COR-L47 (cell line): ENCODE results near the gene INTS4.
A peak's percentile ranks its signal among the peaks of the same experiment; 100 is the strongest.
"Not testable (repeated sequence)": the region's sequence is repeated elsewhere in the genome, so short reads cannot be mapped to it uniquely, and the experiment has no call there.

Experiments
- DNase-seq: peaks from one replicate; lab custom pipeline; 2025; lab: John Stamatoyannopoulos, UW

The INTS4 gene

DNA sequence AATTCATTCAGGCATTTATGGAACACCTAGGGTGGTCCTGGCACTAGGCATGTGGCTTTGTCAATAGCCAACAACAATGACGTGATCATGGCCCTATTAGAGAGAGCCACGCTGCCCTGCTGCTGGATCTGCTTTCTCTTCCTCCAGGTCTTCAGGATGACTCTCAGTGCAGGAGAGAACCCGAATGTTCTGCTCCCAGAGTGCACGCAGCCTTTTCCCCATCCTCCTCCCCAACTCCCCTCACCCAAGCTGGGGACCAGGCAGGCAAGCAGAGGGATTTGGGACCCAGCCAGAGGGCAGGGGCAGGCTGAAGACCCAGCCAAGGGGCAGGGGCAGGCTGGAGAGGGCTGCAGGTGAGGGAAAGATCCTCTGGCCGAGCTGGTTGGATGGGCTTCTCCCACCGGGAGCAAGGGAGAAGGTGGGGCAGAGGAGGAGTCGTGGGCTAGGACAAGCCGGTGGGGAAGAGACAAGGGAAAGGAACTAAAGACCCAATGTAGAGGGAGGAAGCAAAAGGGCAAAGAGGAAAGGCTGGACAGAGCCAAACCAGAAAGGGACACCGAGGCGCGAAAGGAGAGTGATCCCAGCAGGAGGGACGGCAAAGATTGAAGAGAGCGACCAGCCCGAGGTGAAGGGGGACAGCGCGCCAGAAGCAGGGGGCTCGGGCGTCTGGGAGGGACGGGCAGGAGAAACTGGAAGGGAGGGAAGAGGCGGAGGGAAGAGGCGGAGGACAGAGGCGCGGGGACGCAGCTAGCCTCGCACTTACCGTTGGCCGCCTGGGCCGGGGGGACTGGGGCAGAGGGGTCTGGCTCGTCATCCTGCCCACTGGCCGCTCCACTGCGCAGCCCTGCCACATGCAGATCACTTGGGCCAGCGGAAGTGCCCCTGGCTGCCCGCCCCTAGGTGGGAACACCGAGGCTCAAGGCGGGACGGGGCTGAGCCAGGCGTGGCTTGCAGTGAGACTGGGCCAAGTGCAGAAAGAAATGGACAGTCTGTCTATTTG, 28.2 kb upstream of the INTS4 start, which contains the start of gene KCTD14:
Gene KCTD14, minus strand, starts transcription at position 880 of the 1,000 bp plus-strand sequence. Its CDS starts 27 bp downstream, at position 853.
- peak; percentile 91 for DNase-seq

DNA sequence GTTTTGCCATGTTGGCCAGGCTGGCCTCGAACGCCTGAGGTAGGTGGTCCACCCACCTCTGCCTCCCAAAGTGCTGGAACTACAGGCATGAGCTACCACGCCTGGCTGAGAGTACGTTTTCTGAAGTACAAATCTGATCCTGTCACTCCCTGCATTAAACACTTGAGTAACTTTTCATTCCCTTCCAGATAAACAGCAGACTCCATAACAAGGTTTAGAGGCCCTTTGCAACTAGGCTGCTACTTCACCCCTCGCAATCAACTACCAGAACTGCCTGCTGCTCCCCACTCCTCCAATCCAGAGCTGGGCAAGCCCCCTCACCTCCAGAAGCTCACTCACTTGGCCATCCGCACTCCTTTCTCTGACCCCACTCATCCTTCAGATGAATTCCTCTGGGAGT, 27.1 kb upstream of the INTS4 start:
- DNase-seq = no peak

DNA sequence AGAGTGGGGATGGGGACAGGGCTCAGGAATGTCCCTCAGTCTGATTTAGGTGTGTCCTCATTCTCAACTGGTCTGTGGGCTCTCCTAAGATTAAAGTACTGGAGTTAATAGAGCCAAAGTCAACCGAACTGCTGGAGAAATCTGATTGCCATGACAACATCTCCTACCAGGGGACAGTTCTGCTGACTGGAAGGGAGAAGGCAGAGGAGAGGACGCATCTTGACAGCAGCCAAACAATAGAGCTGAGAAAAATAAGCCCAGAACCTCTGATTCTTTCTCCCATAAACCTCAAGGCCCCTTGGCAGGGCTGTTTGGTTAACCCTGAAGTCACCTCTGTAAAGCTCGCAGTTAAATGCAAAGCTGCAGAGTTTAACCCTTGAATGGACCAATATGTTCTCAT, 25.8 kb upstream of the INTS4 start:
- DNase-seq = no peak

DNA sequence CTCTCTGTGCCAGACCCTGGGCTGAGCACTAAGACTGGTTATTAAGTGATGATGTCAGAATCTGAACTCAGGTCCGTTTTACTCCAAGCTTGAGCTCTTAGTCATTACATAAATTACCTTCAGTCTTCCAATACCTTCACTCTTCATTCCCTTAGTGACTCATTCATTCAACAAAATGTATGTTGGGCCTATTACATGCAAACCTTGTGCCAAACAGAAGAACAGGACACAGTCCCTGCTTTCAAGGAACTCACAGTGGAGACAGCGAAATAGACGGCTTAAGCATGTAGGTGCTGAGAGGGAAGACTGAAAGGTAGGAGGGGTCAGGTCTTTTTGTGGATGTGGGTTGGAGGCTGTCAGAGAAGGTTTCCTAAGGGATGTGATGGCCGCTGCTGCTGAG, 25.3 kb upstream of the INTS4 start:
- no peak for DNase-seq

DNA sequence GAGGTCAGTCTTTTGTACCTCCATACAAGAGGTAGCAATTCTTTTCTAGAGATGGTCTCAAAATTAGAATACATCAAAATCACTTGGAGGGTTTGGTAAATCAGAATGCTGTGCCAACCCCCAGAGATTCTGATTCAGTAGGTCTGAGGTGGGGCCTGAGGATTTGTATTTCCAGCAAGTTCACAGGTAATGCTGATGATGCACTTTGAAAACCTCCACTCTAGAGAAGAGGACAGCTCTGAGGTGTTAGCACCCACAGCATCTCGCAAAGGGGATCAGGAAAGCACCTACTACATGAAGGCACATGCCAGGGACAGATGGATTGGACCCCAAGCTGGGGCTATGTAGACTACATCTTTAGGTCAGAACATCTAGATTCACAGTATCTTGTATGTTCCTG, 21.4 kb upstream of the INTS4 start:
- no peak for DNase-seq

DNA sequence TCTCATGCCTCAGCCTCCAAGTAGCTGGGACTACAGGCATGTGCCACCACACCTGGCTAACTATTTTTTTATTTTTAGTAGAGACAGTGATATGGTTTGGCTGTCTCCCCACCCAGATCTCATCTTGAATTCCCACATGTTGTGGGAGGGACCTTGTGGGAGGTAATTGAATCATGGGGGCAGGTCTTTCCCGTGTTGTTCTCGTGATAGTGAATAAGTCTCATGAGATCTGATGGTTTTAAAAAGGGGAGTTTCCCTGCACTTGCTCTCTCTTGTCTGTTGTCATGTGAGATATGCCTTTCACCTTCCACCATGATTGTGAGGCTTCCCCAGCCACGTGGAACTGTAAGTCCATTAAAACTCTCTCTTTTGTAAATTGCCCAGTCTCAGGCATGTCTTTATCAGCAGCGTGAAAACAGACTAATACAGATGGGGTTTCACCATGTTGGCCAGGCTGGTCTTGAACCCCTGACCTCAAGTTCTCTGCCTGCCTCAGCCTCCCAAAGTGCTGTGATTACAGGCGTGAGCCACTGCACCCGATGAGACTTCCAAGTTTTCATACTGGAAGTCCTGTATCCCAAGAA, 20.6 kb upstream of the INTS4 start:
- not testable (repeated sequence) for DNase-seq

DNA sequence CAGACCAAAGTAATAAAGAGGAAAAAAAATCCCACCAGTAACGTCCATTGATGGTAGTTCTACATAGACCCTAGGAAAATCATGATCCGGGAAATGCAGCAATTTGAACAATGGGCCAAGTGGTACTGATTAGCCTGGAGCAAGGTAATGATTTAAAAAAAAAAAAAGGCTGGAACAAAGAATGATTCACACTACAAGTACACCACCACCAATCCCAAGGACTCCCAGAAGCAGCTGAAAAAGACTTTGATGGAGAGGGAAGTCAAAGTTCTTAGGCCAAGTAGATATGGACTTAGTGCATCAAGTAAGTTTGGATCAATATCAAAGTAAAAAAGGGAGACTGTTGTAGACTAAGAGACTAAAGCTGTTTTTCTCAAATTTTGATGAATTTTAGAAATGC, 16.8 kb upstream of the INTS4 start:
- DNase-seq = no peak

DNA sequence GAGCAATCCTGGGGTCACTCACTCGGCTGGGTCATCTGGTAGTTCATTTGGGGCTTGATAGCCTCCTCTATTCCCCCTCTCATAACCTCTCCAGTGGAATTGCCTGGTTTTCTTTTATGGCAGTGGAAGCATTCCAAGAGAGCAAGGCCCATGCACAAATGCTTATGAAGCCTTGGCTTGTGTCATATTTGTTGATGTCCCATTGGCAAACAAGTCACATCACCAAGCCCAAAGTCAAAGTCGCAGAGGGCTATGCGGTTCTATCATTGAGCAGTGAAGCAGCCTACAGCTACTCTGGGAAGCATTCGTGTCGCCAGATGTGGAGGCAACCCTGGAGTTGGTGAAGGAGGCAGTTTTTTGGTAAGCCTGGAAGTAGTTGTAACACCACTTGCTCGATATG, 16.3 kb upstream of the INTS4 start:
- DNase-seq = no peak

DNA sequence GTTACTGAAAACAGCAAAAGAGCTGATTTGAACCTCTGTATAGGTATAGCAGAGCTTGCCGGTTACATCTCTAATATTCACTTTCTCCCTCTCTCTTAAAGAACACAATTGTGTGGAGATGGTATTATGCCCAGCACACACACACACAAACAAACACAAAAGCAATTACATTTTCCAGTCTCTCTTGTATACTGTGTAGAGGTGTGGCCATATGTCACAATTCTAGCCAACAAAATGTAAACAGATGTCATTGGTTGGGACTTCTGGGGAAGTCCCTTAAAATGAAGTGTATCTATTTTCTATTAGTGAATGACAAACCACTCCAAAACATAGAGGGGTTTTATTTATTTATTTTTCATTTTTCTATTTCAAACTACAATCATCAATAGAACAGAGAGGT, 15.8 kb upstream of the INTS4 start:
- DNase-seq = no peak

DNA sequence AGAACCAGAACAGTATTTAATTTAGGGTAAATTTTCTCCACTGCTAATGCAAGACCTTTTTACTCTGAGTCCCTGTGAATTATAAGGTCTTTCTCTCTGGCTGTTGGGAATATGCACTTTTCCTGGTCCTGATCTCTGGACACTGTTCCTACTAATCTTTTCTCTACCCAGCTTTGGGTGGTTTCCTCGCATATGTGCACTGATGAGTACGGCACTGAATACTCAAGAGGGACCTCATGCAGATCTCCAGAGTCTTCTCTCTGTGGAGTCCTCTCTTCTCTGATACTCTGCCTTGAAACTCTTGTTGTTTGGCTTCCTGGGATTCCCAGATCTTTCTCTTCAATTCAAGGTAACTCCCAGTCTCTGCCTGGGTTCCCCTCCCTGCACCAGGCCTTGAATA, 14.6 kb upstream of the INTS4 start:
- no peak for DNase-seq

DNA sequence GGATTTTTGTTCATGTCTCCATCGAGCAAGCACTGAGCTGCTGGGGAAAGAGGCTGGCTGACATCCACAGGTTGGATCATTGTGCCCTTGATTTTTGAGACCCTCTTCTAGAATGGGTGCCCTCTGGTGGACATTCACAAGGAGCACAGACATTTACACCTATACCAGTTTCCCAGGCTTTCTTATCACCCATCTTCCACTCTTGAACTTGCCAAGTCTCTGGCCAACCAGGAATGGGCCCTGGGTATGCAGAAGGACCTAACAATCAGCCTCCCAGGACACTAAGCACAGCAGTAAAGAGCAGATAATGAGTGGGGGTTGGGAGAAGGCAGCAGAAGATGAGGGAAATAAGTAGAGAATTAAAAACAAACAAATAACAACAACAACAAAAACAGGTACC, 5.7 kb upstream of the INTS4 start:
- peak; percentile 81 for DNase-seq

DNA sequence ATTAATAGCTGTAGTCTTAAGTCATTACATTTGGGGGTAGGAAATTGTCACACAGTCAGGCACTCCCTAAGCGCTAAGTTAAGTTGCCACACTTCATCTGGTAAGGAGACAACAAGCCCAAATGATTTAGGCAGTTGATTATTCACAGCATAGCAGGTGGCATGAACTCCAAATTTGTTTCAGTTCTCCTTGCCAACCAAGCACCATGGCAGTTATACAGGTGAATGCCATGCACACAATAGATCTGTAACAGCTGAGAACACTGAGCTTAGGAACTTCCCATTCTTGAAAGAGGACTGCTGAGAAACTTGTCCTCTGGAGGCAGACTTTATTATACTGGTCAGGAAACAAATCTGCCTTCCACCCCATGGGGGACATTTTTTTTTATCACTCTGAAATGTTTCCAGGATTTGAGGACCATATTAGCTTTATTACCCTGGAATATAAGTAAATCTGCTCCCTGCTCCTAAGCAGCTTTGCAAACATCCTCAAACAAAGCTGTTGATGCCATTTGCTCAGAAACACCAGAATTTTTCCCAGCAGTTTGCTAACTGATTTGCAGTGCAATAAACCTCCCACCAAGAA, 5.1 kb upstream of the INTS4 start:
- DNase-seq = peak; percentile 38

DNA sequence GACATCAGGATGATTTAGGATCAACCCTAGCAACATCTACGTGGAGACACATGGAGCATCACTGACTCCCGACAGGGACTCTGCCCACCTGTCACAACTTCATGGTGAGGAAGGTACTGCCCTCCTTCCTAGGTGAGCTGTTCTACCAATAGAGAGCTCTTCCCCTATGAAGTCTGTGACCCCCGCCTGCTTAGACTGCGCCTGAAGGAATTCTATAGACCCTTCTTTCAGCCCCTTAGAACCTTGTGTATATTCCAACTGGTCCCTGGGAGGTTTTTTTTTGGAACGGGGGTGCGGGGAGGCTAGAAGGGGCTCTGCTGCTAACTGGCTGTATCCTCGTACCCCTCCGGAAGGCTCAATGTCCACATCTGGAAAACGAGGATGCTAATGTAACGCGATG, 566 bp downstream of the INTS4 start:
- DNase-seq = no peak

DNA sequence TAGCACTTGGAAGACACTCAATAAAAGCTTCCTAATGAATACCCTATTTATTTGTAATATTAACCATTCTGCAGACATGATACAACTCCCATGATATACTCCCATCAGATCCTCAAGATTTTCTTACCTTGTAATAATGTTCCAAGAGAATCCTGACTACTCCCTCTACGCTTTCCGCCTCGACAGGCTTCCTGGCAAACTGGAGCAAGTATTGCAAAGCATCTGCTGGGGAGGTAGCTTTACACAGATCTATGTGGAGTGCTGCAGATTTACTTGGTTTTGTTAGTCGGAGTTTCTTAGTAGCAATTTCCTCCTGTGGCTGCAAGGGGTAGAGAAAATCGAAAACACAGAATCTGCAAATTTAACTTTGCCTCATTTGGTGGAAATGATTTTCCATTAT, 3.5 kb downstream of the INTS4 start:
- no peak for DNase-seq

DNA sequence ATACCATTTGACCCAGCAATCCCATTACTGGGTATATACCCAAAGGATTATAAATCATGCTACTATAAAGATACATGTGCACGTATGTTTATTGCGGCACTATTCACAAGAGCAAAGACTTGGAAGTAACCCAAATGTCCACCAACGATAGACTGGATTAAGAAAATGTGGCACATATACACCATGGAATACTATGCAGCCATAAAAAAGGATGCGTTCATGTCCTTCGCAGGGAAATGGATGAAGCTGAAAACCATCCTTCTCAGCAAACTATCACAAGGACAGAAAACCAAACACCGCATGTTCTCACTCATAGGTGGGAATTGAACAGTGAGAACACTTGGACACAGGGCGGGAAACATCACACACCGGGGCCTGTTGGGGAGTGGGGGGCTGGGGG, 8.0 kb downstream of the INTS4 start:
- DNase-seq = not testable (repeated sequence)

DNA sequence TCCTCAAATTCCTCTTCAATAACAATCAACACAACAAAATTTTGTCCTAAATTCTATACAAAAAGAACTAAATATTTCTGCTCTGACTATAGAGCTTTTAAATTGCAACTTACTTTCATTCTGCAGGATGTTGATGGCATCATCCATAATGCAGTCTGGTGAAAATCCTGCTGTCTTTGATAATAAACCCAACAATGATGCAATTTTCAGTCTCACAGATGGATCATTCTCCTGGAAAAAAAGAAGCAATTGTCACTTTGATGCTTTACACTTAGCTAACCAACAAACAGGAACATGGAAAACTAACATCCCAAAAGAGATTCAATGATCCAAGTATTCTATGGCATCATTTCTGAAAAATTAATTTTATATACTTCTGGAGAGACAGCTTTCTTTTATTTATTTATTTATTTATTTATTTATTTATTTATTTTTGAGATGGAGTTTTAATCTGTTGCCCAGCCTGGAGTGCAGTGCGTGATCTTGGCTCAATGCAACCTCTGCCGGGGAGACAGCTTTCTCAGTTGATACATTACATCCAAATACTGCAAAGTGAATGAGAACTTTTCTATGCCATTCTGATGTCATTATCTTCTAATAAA, 13.0 kb downstream of the INTS4 start:
- no peak for DNase-seq

DNA sequence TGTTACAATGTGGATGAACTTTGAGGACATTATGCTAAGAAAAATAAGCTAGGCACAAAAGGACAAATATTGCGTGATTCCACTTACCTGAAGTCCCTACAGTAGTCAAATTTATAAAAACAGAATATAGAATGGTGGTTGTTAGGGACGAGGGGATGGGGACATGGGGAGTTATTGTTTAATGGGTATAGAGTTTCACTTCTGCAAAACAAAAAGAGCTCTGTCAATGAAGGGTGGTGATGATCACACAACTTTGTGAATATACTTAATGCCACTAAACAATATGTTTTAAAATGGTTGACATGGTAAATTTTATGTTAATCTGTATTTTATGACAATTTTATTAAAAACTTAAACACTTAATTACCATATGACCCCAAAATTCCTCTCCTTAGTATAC, 26.1 kb downstream of the INTS4 start:
- DNase-seq = no peak

DNA sequence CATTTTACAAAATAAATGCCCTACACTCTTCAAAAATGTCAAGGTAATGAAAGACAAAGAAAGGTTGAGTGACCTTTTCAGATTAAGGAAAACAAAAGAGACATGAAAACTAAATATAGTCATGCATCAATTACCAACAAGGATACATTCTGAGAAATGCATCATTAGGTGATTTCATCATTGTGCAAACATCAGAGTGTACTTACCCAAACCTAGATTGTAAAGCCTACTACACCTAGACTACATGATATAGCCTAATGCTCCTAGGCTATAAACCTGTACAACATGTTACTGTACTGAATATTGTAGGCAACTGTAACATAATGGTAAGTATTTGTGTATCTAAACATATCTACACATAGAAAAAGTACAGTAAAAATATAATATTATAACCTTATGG, 26.7 kb downstream of the INTS4 start:
- no peak for DNase-seq

DNA sequence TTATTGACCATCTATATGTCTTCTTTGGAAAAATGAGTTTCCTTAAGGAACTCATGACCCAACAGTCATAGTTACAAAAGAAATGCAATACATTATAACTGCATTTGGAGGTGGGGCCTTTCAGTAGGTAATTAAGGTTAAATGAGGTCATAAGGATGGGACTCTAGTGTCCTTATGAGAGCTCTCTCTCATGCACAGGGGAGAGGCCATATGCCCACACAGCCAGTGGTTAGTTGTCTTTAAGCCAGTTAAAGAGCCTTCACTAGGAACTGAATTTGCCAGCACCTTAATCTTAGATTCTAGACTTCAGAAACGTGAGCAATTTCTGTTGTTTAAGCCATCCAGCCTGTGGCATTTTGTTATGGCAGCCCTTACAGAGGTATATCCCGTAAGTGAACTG, 27.3 kb downstream of the INTS4 start:
- no peak for DNase-seq

DNA sequence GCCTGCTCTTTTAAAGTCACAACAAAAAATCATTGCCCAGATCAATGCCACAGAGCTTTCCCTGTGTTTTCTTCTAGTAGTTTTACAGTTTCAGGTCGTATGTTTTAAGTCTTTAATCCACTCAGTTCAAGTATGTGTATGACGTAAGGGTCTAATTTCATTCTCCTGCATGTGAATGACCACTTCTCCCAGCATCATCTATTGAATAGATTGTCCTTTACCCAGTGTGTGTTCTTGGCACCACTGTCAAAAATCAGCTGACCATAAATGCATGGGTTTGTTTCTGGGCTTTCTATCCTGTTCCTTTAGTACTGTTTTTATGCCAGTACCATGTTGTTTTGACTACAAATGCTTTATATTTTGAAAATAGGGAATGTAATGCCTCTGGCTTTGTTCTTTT, 28.1 kb downstream of the INTS4 start:
- no peak for DNase-seq

DNA sequence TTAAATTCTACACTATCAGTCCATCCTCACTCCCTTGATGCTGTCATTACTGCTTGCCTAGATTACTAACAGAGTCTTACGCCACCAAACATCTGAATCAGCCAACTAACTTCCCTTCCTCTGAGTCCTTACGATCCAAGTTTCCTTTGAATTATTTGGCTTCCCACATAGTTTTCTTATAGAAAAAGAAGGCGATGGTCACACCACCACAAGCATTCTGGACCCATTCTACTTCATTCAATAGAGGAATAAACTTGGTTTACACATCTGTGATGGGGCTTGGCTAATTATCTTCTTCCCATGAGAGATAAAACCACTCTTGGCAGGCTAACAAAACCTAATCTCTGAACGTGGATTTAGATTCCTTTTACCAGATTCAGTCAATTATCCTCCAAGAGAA, 35.0 kb downstream of the INTS4 start:
- no peak for DNase-seq

DNA sequence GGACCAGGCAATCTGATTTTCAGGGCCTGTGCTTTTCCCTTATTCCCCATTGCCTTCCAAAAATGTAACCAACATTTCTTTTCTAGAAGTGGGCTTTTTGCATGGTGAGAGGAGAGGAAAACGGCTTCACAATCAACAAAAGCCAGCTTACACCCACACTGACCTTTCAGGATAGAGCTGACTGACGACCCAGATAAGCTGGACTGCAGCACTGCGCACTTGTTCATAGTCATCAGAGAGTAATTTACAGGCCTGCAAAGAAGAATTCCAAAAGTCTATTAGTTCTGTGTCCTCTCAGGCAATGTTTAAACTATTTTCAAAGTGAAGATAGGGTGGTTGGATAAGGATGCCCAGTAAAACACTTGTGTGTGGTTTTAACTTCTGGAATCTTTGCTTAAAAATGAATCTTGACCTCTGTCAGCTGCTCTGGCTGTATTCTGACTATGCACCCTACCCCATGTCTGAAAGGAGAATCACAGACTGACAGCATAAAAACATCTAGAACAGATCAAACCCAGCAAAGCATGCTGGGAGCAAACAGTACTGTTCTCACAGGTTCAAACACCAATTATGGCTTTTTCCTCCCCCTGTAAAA, 35.8 kb downstream of the INTS4 start:
- not testable (repeated sequence) for DNase-seq
